Endothelial cell (in vitro differentiated cells): Measurements from ENCODE around the gene SLC51B. TPM values are rescaled to one million over a fixed set of nuclear protein-coding genes. Genes with fewer than 3 reads are reported as not detected.

Experiments
- DNase-seq: peaks from one replicate; pipeline ENCODE4 v3.0.0; 2021; ENCODE audit warnings: low spot score
- H3K27ac Mint-ChIP-seq: one replicate; pipeline ENCODE4 v1.8.0; 2021; ENCODE audit warnings: mixed read lengths, inconsistent platforms; ENCODE audit not compliant: unreplicated experiment
- H3K27me3 Mint-ChIP-seq: one replicate; pipeline ENCODE4 v1.8.0; 2021; ENCODE audit warnings: mild to moderate bottlenecking, moderate library complexity, mixed read lengths, inconsistent platforms; ENCODE audit not compliant: unreplicated experiment
- H3K36me3 Mint-ChIP-seq: one replicate; pipeline ENCODE4 v1.8.0; 2021; ENCODE audit warnings: mild to moderate bottlenecking, low read depth, mixed read lengths, inconsistent platforms; ENCODE audit not compliant: unreplicated experiment
- H3K4me1 Mint-ChIP-seq: one replicate; pipeline ENCODE4 v1.8.0; 2021; ENCODE audit warnings: mild to moderate bottlenecking, mixed read lengths, inconsistent platforms; ENCODE audit not compliant: unreplicated experiment
- H3K4me3 Mint-ChIP-seq: one replicate; pipeline ENCODE4 v1.8.0; 2021; ENCODE audit warnings: mild to moderate bottlenecking, mixed read lengths, inconsistent platforms; ENCODE audit not compliant: unreplicated experiment
- H3K9me3 Mint-ChIP-seq: one replicate; pipeline ENCODE4 v1.8.0; 2021; ENCODE audit warnings: mixed read lengths, inconsistent platforms; ENCODE audit not compliant: unreplicated experiment
- CTCF ChIP-seq: fragments of 200-600 bp; sonication (generic); IDR thresholded peaks from one replicate; pipeline ENCODE4 v1.5.0; 2021; ENCODE audit warnings: antibody characterized with exemption; ENCODE audit not compliant: unreplicated experiment
- total RNA-seq: library from RNA; stranded (reverse); fragmentation: NEBNext Ultra II Directional; extraction: Animal tissue kit (Norgen Biotek cat#: 25700); gene quantifications from one replicate; pipeline ENCODE4 v1.2.1, GENCODE V29; 2021; ENCODE audit not compliant: unreplicated experiment

Gene SLC51B
- total RNA-seq, 1 donor from 2014 or later, result not detected

GRCh38 chr15:65102912-65103311 is 57.7 kb downstream of the SLC51B start:
- no peak overlapping the region for H3K4me3 Mint-ChIP-seq

More at GRCh38 chr15:65102912-65103311, 57.7 kb downstream of the SLC51B start:
- TF ChIP-seq CTCF, result no peak
- no peak for DNase-seq
- no peaks in the 10 kb centered on the region for H3K9me3 Mint-ChIP-seq
- peaks cover 13% of the 10 kb centered on the region for H3K4me1 Mint-ChIP-seq
- H3K27me3 Mint-ChIP-seq, result peaks cover 4% of the 10 kb centered on the region
- H3K27ac Mint-ChIP-seq, result no peak overlapping the region
- H3K36me3 Mint-ChIP-seq, result peaks cover 11% of the 10 kb centered on the region

Other genes with a start within 250 kb of the SLC51B start
- gene PIF1, start 219.7 kb upstream of the SLC51B start, total RNA-seq, result 4.8 TPM
- gene PLEKHO2, start 203.5 kb upstream of the SLC51B start, total RNA-seq, result 33.4 TPM
- gene ANKDD1A, start 133.5 kb upstream of the SLC51B start, total RNA-seq, result 6.9 TPM
- gene SPG21, start 55.5 kb upstream of the SLC51B start, total RNA-seq, result 59.9 TPM
- 10.6 TPM for gene MTFMT, start 15.7 kb upstream of the SLC51B start, total RNA-seq
- 0.69 TPM for gene RASL12, start 22.6 kb downstream of the SLC51B start, total RNA-seq
- gene KBTBD13, start 31.4 kb downstream of the SLC51B start, total RNA-seq, result not detected
- 1.8 TPM for gene UBAP1L, start 69.8 kb downstream of the SLC51B start, total RNA-seq
- gene PDCD7, start 88.4 kb downstream of the SLC51B start, total RNA-seq, result 19.3 TPM
- gene CLPX, start 140.0 kb downstream of the SLC51B start, total RNA-seq, result 52.1 TPM
- not detected for gene CILP, start 166.1 kb downstream of the SLC51B start, total RNA-seq
- gene PARP16, start 241.5 kb downstream of the SLC51B start, total RNA-seq, result 2.8 TPM